K562 (cell line): ENCODE data around the gene GJA9. TPM values are rescaled to one million over a fixed set of nuclear protein-coding genes. Genes with fewer than 3 reads are reported as not detected.

Experiments
- BACH1 ChIP-seq: fragments of 200-800 bp; sonication (Bioruptor generic); IDR thresholded peaks from 2 replicates; pipeline ENCODE4 v1.6.1; 2016; ENCODE audit warnings: missing genetic modification characterization, missing compliant biosample characterization
- CBX8 ChIP-seq: fragments of 200-600 bp; sonication (generic); IDR thresholded peaks from 2 replicates; pipeline ENCODE4 v1.6.1; 2012; ENCODE audit warnings: borderline replicate concordance, mixed run types, low read depth, mild to moderate bottlenecking, moderate library complexity, mixed read lengths, low read length, control low read depth, inconsistent platforms; ENCODE audit not compliant: poor library complexity, severe bottlenecking; ENCODE audit errors: extremely low read depth
- HMGN3 ChIP-seq: IDR thresholded peaks from 2 replicates; pipeline ENCODE4 v1.6.1; 2011; ENCODE audit warnings: borderline replicate concordance, low read depth, mild to moderate bottlenecking, mixed read lengths, low read length; ENCODE audit not compliant: insufficient read length; ENCODE audit errors: extremely low read depth
- HNRNPUL1 ChIP-seq: fragments of 200-400 bp; formaldehyde crosslinking; IDR thresholded peaks from 2 replicates; pipeline ENCODE4 v1.6.1; 2017; ENCODE audit warnings: low read length
- JUND ChIP-seq, 2 experiments: IDR thresholded peaks; 2 replicates in 1 of 2; 3 replicates in 1 of 2; pipeline ENCODE4 v1.6.1; 2011; ENCODE audit warnings: borderline replicate concordance in 2 of 2, low read depth in 2 of 2, low read length in 2 of 2, improper control_type of control experiment in 1 of 2, missing biosample characterization in 1 of 2, missing genetic modification characterization in 1 of 2, missing genetic modification reagents in 1 of 2
- MYNN ChIP-seq, 2 experiments: sonication (generic); formaldehyde crosslinking in 1 of 2; IDR thresholded peaks; 2 replicates each; pipeline versions ENCODE4 v1.5.0 to v1.6.1; 2016 to 2020; ENCODE audit warnings: antibody characterized with exemption in 1 of 2, missing genetic modification reagents in 1 of 2
- RBM22 ChIP-seq: fragments of 200-400 bp; formaldehyde crosslinking; IDR thresholded peaks from 2 replicates; pipeline ENCODE4 v1.6.1; 2018; ENCODE audit warnings: low read length, low read depth; ENCODE audit not compliant: poor library complexity, severe bottlenecking
- SNRNP70 ChIP-seq: fragments of 200-400 bp; formaldehyde crosslinking; optimal IDR thresholded peaks from 2 replicates; pipeline ENCODE3; 2017; ENCODE audit warnings: low read depth, low read length
- ZNF316 ChIP-seq: fragments of 450-650 bp; IDR thresholded peaks from 2 replicates; pipeline ENCODE4 v1.6.1; 2016
- ZNF740 ChIP-seq, 3 experiments: fragments of 200-800 bp in 1 of 3; sonication (Bioruptor generic) in 1 of 3; sonication (generic) in 1 of 3; formaldehyde crosslinking in 1 of 3; IDR thresholded peaks; 2 replicates each; pipeline versions ENCODE4 v1.6.1 to v1.8.0; 2016 to 2022; ENCODE audit warnings: mild to moderate bottlenecking in 2 of 3, missing compliant biosample characterization in 2 of 3, missing genetic modification characterization in 2 of 3, missing genetic modification reagents in 1 of 3
- polyA plus RNA-seq, 8 experiments: library from polyadenylated mRNA; depleted of rRNA in 4 of 8; stranded (reverse) in 5 of 8; unstranded in 3 of 8; fragments of >200 nt; fragmentation: Nextera tagmentation in 2 of 8; fragmentation: Illumina TruSeq in 1 of 8; extraction: Ambion mirVana in 2 of 8; extraction: Trizol in 1 of 8; gene quantifications; 2 replicates each; pipeline versions ENCODE4 v1.2.1 to v1.2.3, GENCODE V29; 2011 to 2014; ENCODE audit warnings: inconsistent platforms in 1 of 8, missing spikeins in 1 of 8
- total RNA-seq, 7 experiments: library from RNA; depleted of rRNA in 6 of 7; stranded (reverse); fragments of >200 nt in 6 of 7; fragmentation: Illumina TruSeq in 2 of 7; extraction: Trizol in 2 of 7; gene quantifications; 2 replicates each; pipeline versions ENCODE4 v1.2.1 to v1.2.3, GENCODE V29; 2011 to 2021; ENCODE audit warnings: low replicate concordance in 1 of 7
- TF ChIP-seq, protein P1 (sequence below): sonication (generic); formaldehyde crosslinking; IDR thresholded peaks from 2 replicates; pipeline ENCODE4 v1.8.0; 2023; ENCODE audit warnings: missing genetic modification reagents, mild to moderate bottlenecking, borderline replicate concordance
- TF ChIP-seq, protein P2 (sequence below): sonication (generic); formaldehyde crosslinking; IDR thresholded peaks from 2 replicates; pipeline ENCODE4 v1.8.0; 2022; ENCODE audit warnings: mild to moderate bottlenecking, missing genetic modification reagents, borderline replicate concordance
- TF ChIP-seq, protein P3 (sequence below), 2 experiments: fragments of 450-650 bp in 1 of 2; sonication (generic) in 1 of 2; formaldehyde crosslinking in 1 of 2; IDR thresholded peaks in 1 of 2; conservative IDR thresholded peaks in 1 of 2; 2 replicates each; pipeline versions ENCODE4 v1.6.1 to v1.8.1; 2016 to 2023; ENCODE audit warnings: mild to moderate bottlenecking in 2 of 2, moderate library complexity in 2 of 2, inconsistent platforms in 1 of 2, missing genetic modification reagents in 1 of 2

The GJA9 gene
- total and polyA plus RNA-seq, 9 of the 15 experiments (the other 6 are each of a cell fraction or from before 2014, with no cell fraction given) = not detected

- TF ChIP-seq ZNF740 (CRISPR knock-in tag; IDR thresholded peaks at IDR 0.05) (no peak), ZNF740 (tag; IDR thresholded peaks at IDR 0.05) (no peak), ZNF316 (no peak), HNRNPUL1 (no peak), JUND (IDR thresholded peaks at IDR 0.05; ENCODE audit: borderline replicate concordance, low read depth, low read length) (peak; percentile 60; the same call in 1 of the 2 replicates), JUND (tag; IDR thresholded peaks at IDR 0.05; ENCODE audit: borderline replicate concordance, low read depth, low read length) (peak; percentile 57; the same call in 2 of the 3 replicates), HMGN3 (peak; percentile 96), CBX8 (no peak), BACH1 (tag) (no peak), RBM22 (no peak), MYNN (IDR thresholded peaks at IDR 0.05) (peak; percentile 93), MYNN (CRISPR knock-in tag; IDR thresholded peaks at IDR 0.05) (no peak), SNRNP70 (no peak)
- TF ChIP-seq, protein P1, sequence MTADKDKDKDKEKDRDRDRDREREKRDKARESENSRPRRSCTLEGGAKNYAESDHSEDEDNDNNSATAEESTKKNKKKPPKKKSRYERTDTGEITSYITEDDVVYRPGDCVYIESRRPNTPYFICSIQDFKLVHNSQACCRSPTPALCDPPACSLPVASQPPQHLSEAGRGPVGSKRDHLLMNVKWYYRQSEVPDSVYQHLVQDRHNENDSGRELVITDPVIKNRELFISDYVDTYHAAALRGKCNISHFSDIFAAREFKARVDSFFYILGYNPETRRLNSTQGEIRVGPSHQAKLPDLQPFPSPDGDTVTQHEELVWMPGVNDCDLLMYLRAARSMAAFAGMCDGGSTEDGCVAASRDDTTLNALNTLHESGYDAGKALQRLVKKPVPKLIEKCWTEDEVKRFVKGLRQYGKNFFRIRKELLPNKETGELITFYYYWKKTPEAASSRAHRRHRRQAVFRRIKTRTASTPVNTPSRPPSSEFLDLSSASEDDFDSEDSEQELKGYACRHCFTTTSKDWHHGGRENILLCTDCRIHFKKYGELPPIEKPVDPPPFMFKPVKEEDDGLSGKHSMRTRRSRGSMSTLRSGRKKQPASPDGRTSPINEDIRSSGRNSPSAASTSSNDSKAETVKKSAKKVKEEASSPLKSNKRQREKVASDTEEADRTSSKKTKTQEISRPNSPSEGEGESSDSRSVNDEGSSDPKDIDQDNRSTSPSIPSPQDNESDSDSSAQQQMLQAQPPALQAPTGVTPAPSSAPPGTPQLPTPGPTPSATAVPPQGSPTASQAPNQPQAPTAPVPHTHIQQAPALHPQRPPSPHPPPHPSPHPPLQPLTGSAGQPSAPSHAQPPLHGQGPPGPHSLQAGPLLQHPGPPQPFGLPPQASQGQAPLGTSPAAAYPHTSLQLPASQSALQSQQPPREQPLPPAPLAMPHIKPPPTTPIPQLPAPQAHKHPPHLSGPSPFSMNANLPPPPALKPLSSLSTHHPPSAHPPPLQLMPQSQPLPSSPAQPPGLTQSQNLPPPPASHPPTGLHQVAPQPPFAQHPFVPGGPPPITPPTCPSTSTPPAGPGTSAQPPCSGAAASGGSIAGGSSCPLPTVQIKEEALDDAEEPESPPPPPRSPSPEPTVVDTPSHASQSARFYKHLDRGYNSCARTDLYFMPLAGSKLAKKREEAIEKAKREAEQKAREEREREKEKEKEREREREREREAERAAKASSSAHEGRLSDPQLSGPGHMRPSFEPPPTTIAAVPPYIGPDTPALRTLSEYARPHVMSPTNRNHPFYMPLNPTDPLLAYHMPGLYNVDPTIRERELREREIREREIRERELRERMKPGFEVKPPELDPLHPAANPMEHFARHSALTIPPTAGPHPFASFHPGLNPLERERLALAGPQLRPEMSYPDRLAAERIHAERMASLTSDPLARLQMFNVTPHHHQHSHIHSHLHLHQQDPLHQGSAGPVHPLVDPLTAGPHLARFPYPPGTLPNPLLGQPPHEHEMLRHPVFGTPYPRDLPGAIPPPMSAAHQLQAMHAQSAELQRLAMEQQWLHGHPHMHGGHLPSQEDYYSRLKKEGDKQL (CRISPR knock-in tag) = no peak
- TF ChIP-seq, protein P2, sequence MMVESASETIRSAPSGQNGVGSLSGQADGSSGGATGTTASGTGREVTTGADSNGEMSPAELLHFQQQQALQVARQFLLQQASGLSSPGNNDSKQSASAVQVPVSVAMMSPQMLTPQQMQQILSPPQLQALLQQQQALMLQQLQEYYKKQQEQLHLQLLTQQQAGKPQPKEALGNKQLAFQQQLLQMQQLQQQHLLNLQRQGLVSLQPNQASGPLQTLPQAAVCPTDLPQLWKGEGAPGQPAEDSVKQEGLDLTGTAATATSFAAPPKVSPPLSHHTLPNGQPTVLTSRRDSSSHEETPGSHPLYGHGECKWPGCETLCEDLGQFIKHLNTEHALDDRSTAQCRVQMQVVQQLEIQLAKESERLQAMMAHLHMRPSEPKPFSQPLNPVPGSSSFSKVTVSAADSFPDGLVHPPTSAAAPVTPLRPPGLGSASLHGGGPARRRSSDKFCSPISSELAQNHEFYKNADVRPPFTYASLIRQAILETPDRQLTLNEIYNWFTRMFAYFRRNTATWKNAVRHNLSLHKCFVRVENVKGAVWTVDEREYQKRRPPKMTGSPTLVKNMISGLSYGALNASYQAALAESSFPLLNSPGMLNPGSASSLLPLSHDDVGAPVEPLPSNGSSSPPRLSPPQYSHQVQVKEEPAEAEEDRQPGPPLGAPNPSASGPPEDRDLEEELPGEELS (CRISPR knock-in tag) = no peak
- TF ChIP-seq, protein P3, sequence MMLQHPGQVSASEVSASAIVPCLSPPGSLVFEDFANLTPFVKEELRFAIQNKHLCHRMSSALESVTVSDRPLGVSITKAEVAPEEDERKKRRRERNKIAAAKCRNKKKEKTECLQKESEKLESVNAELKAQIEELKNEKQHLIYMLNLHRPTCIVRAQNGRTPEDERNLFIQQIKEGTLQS (IDR thresholded peaks at IDR 0.05) = no peak; the same call in 1 of the 2 replicates
- TF ChIP-seq, protein P3 (CRISPR knock-in tag; conservative IDR thresholded peaks at IDR 0.05) = no peak
Observed at GRCh38 chr1:38915352-38915948, 34.1 kb upstream of the GJA9 start (continued).
